Urothelium cell line (cell line): Measurements from ENCODE around the gene ZGLP1.

Experiments used
- DNase-seq: peaks from one replicate; pipeline ENCODE4 v3.0.0; 2011; ENCODE audit warnings: low spot score, mixed read lengths
- FAIRE-seq: peaks from 2 replicates; lab custom pipeline; 2011; peaks lifted over from hg19 to GRCh38; lab: Jason Lieb, UNC

ZGLP1 gene

GRCh38 chr19:10295847-10296591 is 13.6 kb downstream of the ZGLP1 start:
- no peak for FAIRE-seq
- no peak for DNase-seq

- FAIRE-seq, result no peak
- no peak for DNase-seq
These were observed 14.2 kb downstream of the ZGLP1 start for GRCh38 chr19:10295305-10295846.

GRCh38 chr19:10294368-10294697 is 15.3 kb downstream of the ZGLP1 start:
- DNase-seq (no peak), FAIRE-seq (no peak)

- FAIRE-seq (no peak), DNase-seq (no peak)
These were observed 15.8 kb downstream of the ZGLP1 start for GRCh38 chr19:10293637-10294367.

- no peak for FAIRE-seq
- DNase-seq, result no peak
These were observed 16.6 kb downstream of the ZGLP1 start for GRCh38 chr19:10292789-10293636.

- FAIRE-seq, result no peak
- no peak for DNase-seq
These were observed 17.3 kb downstream of the ZGLP1 start for GRCh38 chr19:10292206-10292788.

- no peak for FAIRE-seq
- no peak for DNase-seq
These were observed 17.9 kb downstream of the ZGLP1 start for GRCh38 chr19:10291554-10292205.

- FAIRE-seq, result no peak
These were observed 18.6 kb downstream of the ZGLP1 start for GRCh38 chr19:10290876-10291553.

GRCh38 chr19:10290357-10290875 is 19.2 kb downstream of the ZGLP1 start:
- no peak for FAIRE-seq
- DNase-seq, result no peak

More at GRCh38 chr19:10290876-10291553, 18.6 kb downstream of the ZGLP1 start:
- DNase-seq, result no peak

GRCh38 chr19:10289836-10290356 is 19.7 kb downstream of the ZGLP1 start, which contains the start of gene ICAM5:
Gene ICAM5, plus strand, starts transcription at chr19:10289952. Its CDS starts 92 bp downstream, at chr19:10290044.
- FAIRE-seq, result no peak
- no peak for DNase-seq

- FAIRE-seq, result no peak
- no peak for DNase-seq
These were observed 20.3 kb downstream of the ZGLP1 start for GRCh38 chr19:10289167-10289835.

- FAIRE-seq (no peak), DNase-seq (no peak)
These were observed 20.9 kb downstream of the ZGLP1 start for GRCh38 chr19:10288662-10289166.

GRCh38 chr19:10286803-10287737 is 22.5 kb downstream of the ZGLP1 start, which contains the start of gene ICAM4:
Gene ICAM4, plus strand, starts transcription at chr19:10286955. Its CDS starts 58 bp downstream, at chr19:10287013.
- FAIRE-seq, result no peak
- DNase-seq, result no peak

- no peak for DNase-seq
These were observed 24.2 kb downstream of the ZGLP1 start for GRCh38 chr19:10285393-10285792.

GRCh38 chr19:10284960-10285278 is 24.7 kb downstream of the ZGLP1 start:
- no peak for FAIRE-seq

More at GRCh38 chr19:10285393-10285792, 24.2 kb downstream of the ZGLP1 start:
- no peak for FAIRE-seq

GRCh38 chr19:10284065-10284959 is 25.3 kb downstream of the ZGLP1 start:
- DNase-seq, result no peak
- FAIRE-seq, result no peak

More at GRCh38 chr19:10284960-10285278, 24.7 kb downstream of the ZGLP1 start:
- DNase-seq, result no peak
